Measurements from ENCODE around the gene TMEM132C.

The TMEM132C gene

GRCh38 chr12:128682548-128683275, 415.7 kb downstream of the TMEM132C start:
- TF ChIP-seq POLR2AphosphoS5 (IDR thresholded peaks at IDR 0.05; ENCODE audit: low read depth, low read length) (no peak), TAF1 (IDR thresholded peaks at IDR 0.05; ENCODE audit: borderline replicate concordance, insufficient read depth, low read length) (no peak), FOXP2 (optimal IDR thresholded peaks at IDR 0.05; ENCODE audit: borderline replicate concordance, extremely low read depth, extremely low read length, insufficient read depth) (no peak), SIN3A (IDR thresholded peaks at IDR 0.05; ENCODE audit: borderline replicate concordance, insufficient read depth, low read length) (no peak)

- TF ChIP-seq REST (IDR thresholded peaks at IDR 0.05; ENCODE audit: insufficient read depth in 1 of 2, low read depth in 2 of 2, low read length in 2 of 2) (no peak), TAF1 (IDR thresholded peaks at IDR 0.05; ENCODE audit: borderline replicate concordance, insufficient read depth, low read length) (no peak), SIN3A (IDR thresholded peaks at IDR 0.05; ENCODE audit: borderline replicate concordance, insufficient read depth, low read length) (no peak)
Observed at GRCh38 chr12:128684352-128684751, 417.4 kb downstream of the TMEM132C start.

GRCh38 chr12:128685903-128686475, 419.0 kb downstream of the TMEM132C start:
- TF ChIP-seq TAF1 (IDR thresholded peaks at IDR 0.05; ENCODE audit: borderline replicate concordance, insufficient read depth, low read length) (no peak), POLR2AphosphoS5 (IDR thresholded peaks at IDR 0.05; ENCODE audit: low read depth, low read length) (no peak), REST (IDR thresholded peaks at IDR 0.05; ENCODE audit: insufficient read depth in 1 of 2, low read depth in 2 of 2, low read length in 2 of 2) (no peak), SIN3A (IDR thresholded peaks at IDR 0.05; ENCODE audit: borderline replicate concordance, insufficient read depth, low read length) (no peak), FOXP2 (optimal IDR thresholded peaks at IDR 0.05; ENCODE audit: borderline replicate concordance, extremely low read depth, extremely low read length, insufficient read depth) (no peak)

GRCh38 chr12:128687851-128688250, 420.9 kb downstream of the TMEM132C start:
- TF ChIP-seq TAF1 (IDR thresholded peaks at IDR 0.05; ENCODE audit: borderline replicate concordance, insufficient read depth, low read length) (no peak), FOXP2 (optimal IDR thresholded peaks at IDR 0.05; ENCODE audit: borderline replicate concordance, extremely low read depth, extremely low read length, insufficient read depth) (no peak), SIN3A (IDR thresholded peaks at IDR 0.05; ENCODE audit: borderline replicate concordance, insufficient read depth, low read length) (no peak), REST (IDR thresholded peaks at IDR 0.05; ENCODE audit: insufficient read depth in 1 of 2, low read depth in 2 of 2, low read length in 2 of 2) (no peak), POLR2AphosphoS5 (IDR thresholded peaks at IDR 0.05; ENCODE audit: low read depth, low read length) (no peak)

GRCh38 chr12:128690641-128691040, 423.7 kb downstream of the TMEM132C start:
- TF ChIP-seq FOXP2 (optimal IDR thresholded peaks at IDR 0.05; ENCODE audit: borderline replicate concordance, extremely low read depth, extremely low read length, insufficient read depth) (no peak), TAF1 (IDR thresholded peaks at IDR 0.05; ENCODE audit: borderline replicate concordance, insufficient read depth, low read length) (no peak), SIN3A (IDR thresholded peaks at IDR 0.05; ENCODE audit: borderline replicate concordance, insufficient read depth, low read length) (no peak), POLR2AphosphoS5 (IDR thresholded peaks at IDR 0.05; ENCODE audit: low read depth, low read length) (no peak), REST (IDR thresholded peaks at IDR 0.05; ENCODE audit: insufficient read depth in 1 of 2, low read depth in 2 of 2, low read length in 2 of 2) (no peak)
